RWPE2 (cell line): ENCODE measurements around the gene NRBF2.

Experiments used
- ATAC-seq: fragments of 200-7000 bp; cut with Tn5 transposase; 3 replicates; pipeline ENCODE4 v1.9.1; 2021; ENCODE audit warnings: low read depth
- DNase-seq: peaks from one replicate; pipeline ENCODE4 v3.0.0-alpha.2; 2020; ENCODE audit warnings: low spot score
- H3K27ac ChIP-seq: fragments of 450-650 bp; 2 replicates; pipeline ENCODE4 v1.5.1; 2017; ENCODE audit warnings: mild to moderate bottlenecking; ENCODE audit not compliant: poor library complexity, severe bottlenecking
- H3K27me3 ChIP-seq: fragments of 250-450 bp; sonication (Bioruptor Pico); 2 replicates; pipeline ENCODE4 v1.5.1; 2021; ENCODE audit warnings: mild to moderate bottlenecking, moderate library complexity; ENCODE audit not compliant: insufficient read depth, poor library complexity, severe bottlenecking
- H3K36me3 ChIP-seq: fragments of 250-450 bp; sonication (Bioruptor Pico); 2 replicates; pipeline ENCODE4 v1.5.1; 2020; ENCODE audit warnings: low read depth, mild to moderate bottlenecking, moderate library complexity
- H3K4me1 ChIP-seq: fragments of 250-450 bp; sonication (Bioruptor Pico); 2 replicates; pipeline ENCODE4 v1.5.1; 2021; ENCODE audit warnings: mild to moderate bottlenecking, moderate library complexity; ENCODE audit not compliant: insufficient read depth, poor library complexity, severe bottlenecking
- H3K4me3 ChIP-seq: fragments of 250-450 bp; sonication (Bioruptor Pico); 2 replicates; pipeline ENCODE4 v1.5.1; 2021; ENCODE audit warnings: mild to moderate bottlenecking, moderate library complexity; ENCODE audit not compliant: severe bottlenecking
- H3K9me3 ChIP-seq: fragments of 250-450 bp; sonication (Bioruptor Pico); 2 replicates; pipeline ENCODE4 v1.5.1; 2021; ENCODE audit warnings: mild to moderate bottlenecking, moderate library complexity; ENCODE audit not compliant: severe bottlenecking
- TF ChIP-seq, protein P1 (sequence below): fragments of 450-650 bp; IDR thresholded peaks from one replicate; pipeline ENCODE4 v1.5.1; 2017; ENCODE audit warnings: mild to moderate bottlenecking, moderate library complexity; ENCODE audit not compliant: poor library complexity, severe bottlenecking

NRBF2 gene

DNA sequence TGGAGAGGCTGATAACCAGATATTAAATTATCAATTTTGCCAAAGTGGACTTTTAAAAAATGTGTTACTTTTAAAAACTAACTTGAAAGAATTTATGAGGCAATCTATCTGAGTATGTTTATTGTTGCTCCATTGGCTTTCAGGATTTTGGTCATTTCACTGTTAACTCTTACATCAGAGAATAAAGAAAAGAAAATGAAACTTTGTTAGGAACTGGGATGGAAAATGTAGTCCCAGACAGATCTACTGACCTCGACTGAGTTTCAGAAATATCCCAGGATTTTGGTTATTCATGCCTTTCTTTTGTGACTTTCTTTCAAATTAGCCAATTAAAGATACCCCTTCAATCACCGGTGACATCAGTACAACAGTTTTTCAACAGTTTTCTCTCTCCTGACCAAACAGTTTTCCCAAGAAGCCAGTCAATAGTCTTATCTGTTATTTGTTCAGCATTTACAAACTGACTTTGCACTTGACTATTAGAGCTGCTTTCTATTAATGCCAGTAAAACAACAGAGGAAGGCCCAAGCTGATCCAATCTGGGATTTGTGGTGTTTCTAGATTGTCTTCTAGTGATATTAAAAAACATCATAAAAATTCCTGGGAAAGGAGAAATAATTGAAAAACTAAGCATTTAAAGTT is 35.8 kb downstream of the NRBF2 start:
- Histone ChIP-seq H3K27me3 (no peaks in the 10 kb centered on the region), H3K27ac (no peak overlapping the region), H3K36me3 (peaks cover 70% of the 10 kb centered on the region), H3K9me3 (no peaks in the 10 kb centered on the region), H3K4me1 (no peaks in the 10 kb centered on the region), H3K4me3 (no peak overlapping the region)
- DNase-seq (no peak), ATAC-seq (no peak)
- TF ChIP-seq, protein P1, sequence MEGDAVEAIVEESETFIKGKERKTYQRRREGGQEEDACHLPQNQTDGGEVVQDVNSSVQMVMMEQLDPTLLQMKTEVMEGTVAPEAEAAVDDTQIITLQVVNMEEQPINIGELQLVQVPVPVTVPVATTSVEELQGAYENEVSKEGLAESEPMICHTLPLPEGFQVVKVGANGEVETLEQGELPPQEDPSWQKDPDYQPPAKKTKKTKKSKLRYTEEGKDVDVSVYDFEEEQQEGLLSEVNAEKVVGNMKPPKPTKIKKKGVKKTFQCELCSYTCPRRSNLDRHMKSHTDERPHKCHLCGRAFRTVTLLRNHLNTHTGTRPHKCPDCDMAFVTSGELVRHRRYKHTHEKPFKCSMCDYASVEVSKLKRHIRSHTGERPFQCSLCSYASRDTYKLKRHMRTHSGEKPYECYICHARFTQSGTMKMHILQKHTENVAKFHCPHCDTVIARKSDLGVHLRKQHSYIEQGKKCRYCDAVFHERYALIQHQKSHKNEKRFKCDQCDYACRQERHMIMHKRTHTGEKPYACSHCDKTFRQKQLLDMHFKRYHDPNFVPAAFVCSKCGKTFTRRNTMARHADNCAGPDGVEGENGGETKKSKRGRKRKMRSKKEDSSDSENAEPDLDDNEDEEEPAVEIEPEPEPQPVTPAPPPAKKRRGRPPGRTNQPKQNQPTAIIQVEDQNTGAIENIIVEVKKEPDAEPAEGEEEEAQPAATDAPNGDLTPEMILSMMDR = no peak

DNA sequence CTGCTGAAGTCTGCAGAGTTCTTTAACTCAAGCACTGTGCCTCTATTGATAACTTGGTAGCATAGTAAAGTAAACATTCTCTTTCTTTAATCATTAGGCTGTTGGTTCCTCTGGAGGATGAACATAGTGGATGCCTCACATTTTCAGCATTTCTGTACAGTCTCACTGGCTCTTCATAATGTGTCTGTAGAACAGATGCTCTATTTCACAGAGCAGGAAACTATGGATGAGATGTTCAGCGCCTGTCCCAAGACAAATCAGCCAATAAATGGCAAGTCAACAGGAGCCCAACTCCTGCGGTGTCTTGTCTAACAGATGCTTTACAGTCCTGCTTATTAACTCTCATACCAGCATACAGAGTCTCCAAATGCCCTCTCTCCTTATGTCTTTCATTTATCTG is 36.5 kb downstream of the NRBF2 start:
- no peaks in the 10 kb centered on the region for H3K9me3 ChIP-seq
- H3K27me3 ChIP-seq = no peaks in the 10 kb centered on the region
- DNase-seq = no peak
- TF ChIP-seq, protein P1 = no peak
- peaks cover 74% of the 10 kb centered on the region for H3K36me3 ChIP-seq
- no peaks in the 10 kb centered on the region for H3K4me1 ChIP-seq
- no peak for ATAC-seq
- H3K4me3 ChIP-seq = no peak overlapping the region
- no peak overlapping the region for H3K27ac ChIP-seq

DNA sequence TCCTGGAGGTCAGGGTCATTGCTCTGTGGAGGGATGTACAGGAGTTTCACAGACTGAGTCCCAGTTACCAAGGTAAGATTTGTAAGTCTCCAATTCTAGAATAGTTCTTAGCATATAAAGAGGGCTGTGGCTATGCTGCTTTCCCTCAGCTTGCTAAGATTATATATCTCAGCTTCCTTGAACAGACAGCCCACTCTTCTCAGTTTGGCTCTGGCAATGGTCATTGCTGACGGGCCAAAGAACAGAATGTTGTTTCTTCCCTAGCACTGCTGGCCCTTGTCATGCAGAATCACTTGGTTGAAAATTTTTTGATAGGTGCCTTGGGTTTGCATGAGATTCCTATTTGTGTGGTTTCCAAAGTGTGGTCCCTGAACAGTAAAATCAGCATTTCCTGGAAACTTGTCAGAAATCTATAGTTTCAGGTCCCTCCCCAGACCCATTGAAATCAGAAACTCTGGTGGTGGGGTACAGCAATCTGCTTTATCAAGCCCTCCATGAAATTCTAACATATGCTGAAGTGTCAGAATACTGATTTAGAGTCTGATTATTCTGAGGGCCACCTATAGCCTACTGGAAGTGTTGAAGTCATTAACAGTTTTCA is 38.2 kb downstream of the NRBF2 start:
- H3K36me3 ChIP-seq = peaks cover 81% of the 10 kb centered on the region

DNA sequence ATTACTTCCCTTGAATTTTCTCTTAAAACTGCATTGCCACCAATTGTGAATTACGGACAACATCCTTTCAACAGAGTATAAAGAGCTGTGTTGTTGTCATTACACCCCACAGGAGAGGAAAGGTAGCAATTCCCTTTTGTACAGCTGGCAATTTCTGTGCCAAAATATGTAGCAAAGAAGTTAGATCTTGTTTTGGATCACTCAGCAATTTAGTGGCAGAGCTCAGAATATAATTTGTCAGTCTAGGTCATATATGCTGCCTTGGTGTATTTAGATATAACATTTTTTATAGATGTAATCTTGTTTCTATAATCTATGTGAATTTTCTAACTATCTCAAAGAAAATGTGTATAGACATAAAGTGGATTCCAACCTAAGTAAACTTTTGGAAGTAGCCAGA is 38.8 kb downstream of the NRBF2 start:
- TF ChIP-seq, protein P1 = no peak
- no peak overlapping the region for H3K27ac ChIP-seq
- H3K4me3 ChIP-seq = no peak overlapping the region
- DNase-seq (no peak), ATAC-seq (no peak)
- H3K27me3 ChIP-seq = no peaks in the 10 kb centered on the region
- H3K36me3 ChIP-seq = peaks cover 81% of the 10 kb centered on the region
- H3K4me1 ChIP-seq = no peaks in the 10 kb centered on the region
- H3K9me3 ChIP-seq = no peaks in the 10 kb centered on the region

More for the DNA sequence above, 38.2 kb downstream of the NRBF2 start:
- H3K27me3 ChIP-seq = no peaks in the 10 kb centered on the region
- no peaks in the 10 kb centered on the region for H3K9me3 ChIP-seq
- H3K27ac ChIP-seq = no peak overlapping the region
- DNase-seq = no peak
- TF ChIP-seq, protein P1 = no peak
- no peak overlapping the region for H3K4me3 ChIP-seq
- H3K4me1 ChIP-seq = no peaks in the 10 kb centered on the region
- no peak for ATAC-seq
